Measurements from ENCODE around the gene HSD11B2. TPM values are rescaled to one million over a fixed set of nuclear protein-coding genes. Genes with fewer than 3 reads are reported as not detected.
A peak's percentile ranks its signal among the peaks of the same experiment; 100 is the strongest.

The HSD11B2 gene
- total RNA-seq, 2 experiments from 2014 or later, result 0.86 to 1.1 TPM

- Mint-ChIP-seq H3K4me1 (ENCODE audit: low read depth) (peaks cover 36% of the 10 kb centered on the region), H3K27me3 (ENCODE audit: low read depth) (no peaks in the 10 kb centered on the region), H3K27ac (peak overlapping the region; percentile 99), H3K9me3 (no peaks in the 10 kb centered on the region), H3K36me3 (ENCODE audit: low read depth) (peaks cover 10% of the 10 kb centered on the region), H3K4me3 (peak overlapping the region; percentile 100)
- DNase-seq, result peak; percentile 72
- CTCF ChIA-PET, result interaction anchor here (0.7 to 3.4 kb wide), 23 partner anchors 9 to 464 kb away, joined by 3 to 69 read pairs (median 4); no protein-coding TSS in a partner anchor
- intact Hi-C loops (cut with micrococcal nuclease), result loop anchor here (1.0 kb wide), 13 partner anchors 13 to 487 kb away; partner anchors contain the start of genes ACD, CARMIL2, CTCF and GFOD2
Measured at GRCh38 chr16:67481561-67482232, 50.8 kb downstream of the HSD11B2 start.

- intact Hi-C loops (cut with micrococcal nuclease), result no loop called here
- Mint-ChIP-seq H3K27me3 (ENCODE audit: low read depth) (no peaks in the 10 kb centered on the region), H3K4me1 (ENCODE audit: low read depth) (peaks cover 34% of the 10 kb centered on the region), H3K9me3 (no peaks in the 10 kb centered on the region), H3K36me3 (ENCODE audit: low read depth) (peaks cover 11% of the 10 kb centered on the region), H3K4me3 (peak overlapping the region; percentile 100), H3K27ac (peak overlapping the region; percentile 99)
- CTCF ChIA-PET, result interaction anchor here (1.0 to 3.4 kb wide), 9 partner anchors 8 to 109 kb away, joined by 3 to 69 read pairs (median 10); no protein-coding TSS in a partner anchor
- DNase-seq, result no peak
Measured at GRCh38 chr16:67482233-67482924, 51.5 kb downstream of the HSD11B2 start.

DNA sequence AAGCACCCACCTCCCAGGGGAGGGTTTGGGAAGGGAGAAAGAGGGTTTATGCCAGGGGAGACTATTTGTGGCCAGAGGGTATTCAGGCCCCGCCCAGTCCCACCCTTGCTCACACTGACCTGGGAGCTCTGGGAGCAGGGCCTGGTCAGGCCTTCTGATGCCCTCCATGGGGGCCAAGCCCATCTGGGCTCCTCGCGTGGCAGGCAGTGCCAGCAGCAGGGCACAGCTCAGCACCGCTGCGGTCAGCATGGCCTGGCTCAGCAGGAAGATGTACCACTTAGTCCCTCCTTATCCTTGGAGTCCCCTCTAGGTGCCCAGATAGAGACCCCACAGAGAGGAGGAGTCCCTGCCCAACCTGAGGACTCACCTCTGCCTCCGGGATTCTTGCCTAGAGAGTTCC is 52.2 kb downstream of the HSD11B2 start, which contains the start of gene AGRP:
Gene AGRP, minus strand, starts transcription at position 398 of the 400 bp plus-strand sequence. Its CDS starts 149 bp downstream, at position 249.
- H3K4me1 Mint-ChIP-seq (ENCODE audit: low read depth), result peaks cover 34% of the 10 kb centered on the region

GRCh38 chr16:67483731-67484525 is 53.0 kb downstream of the HSD11B2 start:
- intact Hi-C loops (cut with micrococcal nuclease), result no loop called here
- DNase-seq, result no peak
- Mint-ChIP-seq H3K4me1 (ENCODE audit: low read depth) (peaks cover 33% of the 10 kb centered on the region), H3K36me3 (ENCODE audit: low read depth) (peaks cover 9% of the 10 kb centered on the region), H3K9me3 (no peaks in the 10 kb centered on the region), H3K4me3 (no peak overlapping the region), H3K27ac (peak overlapping the region; percentile 30), H3K27me3 (ENCODE audit: low read depth) (no peaks in the 10 kb centered on the region)
- CTCF ChIA-PET, result interaction anchor here (0.5 to 3.4 kb wide), 5 partner anchors 10 to 312 kb away, joined by 3 to 24 read pairs (median 6); no protein-coding TSS in a partner anchor

More for the DNA sequence above, 52.2 kb downstream of the HSD11B2 start, which contains the start of gene AGRP:
- intact Hi-C loops (cut with micrococcal nuclease), result no loop called here
- no peak for DNase-seq
- Mint-ChIP-seq H3K4me3 (peak within 1 kb of the TSS; percentile 100), H3K36me3 (ENCODE audit: low read depth) (peaks cover 9% of the 10 kb centered on the region), H3K27ac (peak within 1 kb of the TSS; percentile 99), H3K9me3 (no peaks in the 10 kb centered on the region), H3K27me3 (ENCODE audit: low read depth) (no peaks in the 10 kb centered on the region)
- CTCF ChIA-PET, result interaction anchor here (0.5 to 3.4 kb wide), 4 partner anchors 8 to 49 kb away, joined by 3 to 27 read pairs (median 10); no protein-coding TSS in a partner anchor

GRCh38 chr16:67486805-67487204 is 55.9 kb downstream of the HSD11B2 start:
- DNase-seq, result no peak
- Mint-ChIP-seq H3K27me3 (ENCODE audit: low read depth) (no peaks in the 10 kb centered on the region), H3K27ac (peak overlapping the region; percentile 30), H3K9me3 (no peaks in the 10 kb centered on the region), H3K4me1 (ENCODE audit: low read depth) (peaks cover 28% of the 10 kb centered on the region), H3K4me3 (no peak overlapping the region), H3K36me3 (ENCODE audit: low read depth) (peaks cover 9% of the 10 kb centered on the region)
- intact Hi-C loops (cut with micrococcal nuclease), result no loop called here
- CTCF ChIA-PET, result interaction anchor here (2.9 to 8.1 kb wide), 2 partner anchors 27 to 35 kb away, joined by 24 to 60 read pairs; no protein-coding TSS in a partner anchor

Other genes starting within 250 kb of the HSD11B2 start
- 10 to 100 TPM; 21.9 to 24.0 TPM for gene MATCAP1, start 247.2 kb upstream of the HSD11B2 start, total RNA-seq
- gene EXOC3L1, start 241.0 kb upstream of the HSD11B2 start, total RNA-seq, result not detected
- gene E2F4, start 239.0 kb upstream of the HSD11B2 start, total RNA-seq, result 10 to 100 TPM; 65.1 to 66.5 TPM
- gene ELMO3, start 232.0 kb upstream of the HSD11B2 start, total RNA-seq, result 1 to 10 TPM; 3.8 to 4.4 TPM
- gene TMEM208, start 204.0 kb upstream of the HSD11B2 start, total RNA-seq, result 10 to 100 TPM; 24.6 to 29.4 TPM
- gene FHOD1, start 183.6 kb upstream of the HSD11B2 start, total RNA-seq, result 10 to 100 TPM; 70.7 to 73.7 TPM
- gene SLC9A5, start 182.1 kb upstream of the HSD11B2 start, total RNA-seq, result 1 to 10 TPM; 5.2 TPM
- 10 to 100 TPM; 14.3 to 14.4 TPM for gene PLEKHG4, start 151.6 kb upstream of the HSD11B2 start, total RNA-seq
- gene KCTD19, start 104.4 kb upstream of the HSD11B2 start, total RNA-seq, result 1 to 10 TPM; 1.0 to 1.3 TPM
- gene LRRC36, start 104.3 kb upstream of the HSD11B2 start, total RNA-seq, result under 1 TPM in 1 of 2 experiments, not detected in 1; 0.64 TPM
- not detected for gene TPPP3, start 37.6 kb upstream of the HSD11B2 start, total RNA-seq
- gene ZDHHC1, start 14.6 kb upstream of the HSD11B2 start, total RNA-seq, result under 1 TPM; 0.12 to 0.32 TPM
- gene ATP6V0D1, start 50.0 kb downstream of the HSD11B2 start, total RNA-seq, result 10 to 100 TPM; 11.9 to 15.3 TPM
- not detected for gene AGRP, start 52.4 kb downstream of the HSD11B2 start, total RNA-seq
- gene RIPOR1, start 97.7 kb downstream of the HSD11B2 start, total RNA-seq, result 10 to 100 TPM; 34.2 to 41.9 TPM
- gene CTCF, start 131.4 kb downstream of the HSD11B2 start, total RNA-seq, result 10 to 100 TPM; 51.2 to 52.3 TPM
- 100 to 1,000 TPM; 123 to 130 TPM for gene CARMIL2, start 214.0 kb downstream of the HSD11B2 start, total RNA-seq
- 10 to 100 TPM; 49.2 to 54.9 TPM for gene ACD, start 229.1 kb downstream of the HSD11B2 start, total RNA-seq
- gene PARD6A, start 229.8 kb downstream of the HSD11B2 start, total RNA-seq, result 1 to 10 TPM; 7.3 to 8.4 TPM
- 1 to 10 TPM; 6.7 to 7.3 TPM for gene ENKD1, start 235.6 kb downstream of the HSD11B2 start, total RNA-seq
- gene C16orf86, start 235.7 kb downstream of the HSD11B2 start, total RNA-seq, result 1 to 10 TPM; 3.2 to 3.6 TPM